NCI-H82 treated with DMSO at 0.1 percent for 48 hours (cell line): ENCODE data around the gene RXFP2.

Experiments used
- DNase-seq: peaks from one replicate; lab custom pipeline; 2025; ENCODE audit not compliant: unreplicated experiment; lab: John Stamatoyannopoulos, UW

RXFP2 gene

GRCh38 chr13:31815361-31816144 lies 76.2 kb downstream of the RXFP2 start:
- no peak for DNase-seq

GRCh38 chr13:31818236-31818635 lies 78.9 kb downstream of the RXFP2 start:
- no peak for DNase-seq

GRCh38 chr13:31824705-31825517 lies 85.6 kb downstream of the RXFP2 start:
- peak; percentile 13 for DNase-seq

GRCh38 chr13:31826521-31826920 lies 87.2 kb downstream of the RXFP2 start:
- no peak for DNase-seq

- DNase-seq = no peak
These were observed 88.4 kb downstream of the RXFP2 start for GRCh38 chr13:31827707-31828106.

GRCh38 chr13:31835932-31836331 lies 96.6 kb downstream of the RXFP2 start:
- no peak for DNase-seq

GRCh38 chr13:31843044-31843443 lies 103.7 kb downstream of the RXFP2 start:
- DNase-seq = no peak

GRCh38 chr13:31846182-31846938 lies 107.0 kb downstream of the RXFP2 start:
- peak; percentile 85 for DNase-seq

- DNase-seq = no peak
These were observed 107.8 kb downstream of the RXFP2 start for GRCh38 chr13:31846961-31847752.

GRCh38 chr13:31848621-31849020 lies 109.3 kb downstream of the RXFP2 start:
- no peak for DNase-seq

- DNase-seq = no peak
These were observed 109.9 kb downstream of the RXFP2 start for GRCh38 chr13:31849206-31849605.

GRCh38 chr13:31850041-31850555 lies 110.8 kb downstream of the RXFP2 start:
- DNase-seq = no peak

GRCh38 chr13:31851216-31851615 lies 111.9 kb downstream of the RXFP2 start:
- no peak for DNase-seq
